ENCODE measurements around the gene NENF. TPM values are rescaled to one million over a fixed set of nuclear protein-coding genes. Genes with fewer than 3 reads are reported as not detected.

NENF gene
- total and polyA plus RNA-seq, 2 donors (not counting 1 experiment from before 2014, with no cell fraction given): 33.3 to 58.1 TPM

- no peak overlapping the region for H3K27ac ChIP-seq (ENCODE audit: insufficient read depth, low read length)
- H3K27me3 ChIP-seq (ENCODE audit: control insufficient read depth, insufficient read depth, low read length): no peaks in the 10 kb centered on the region
- no peak overlapping the region for H3K4me2 ChIP-seq (ENCODE audit: extremely low read depth, insufficient read depth, low read length)
- H3K36me3 ChIP-seq (ENCODE audit: control insufficient read depth, insufficient read depth, low read length): no peaks in the 10 kb centered on the region
- no peaks in the 10 kb centered on the region for H4K20me1 ChIP-seq (ENCODE audit: control insufficient read depth, extremely low read depth, insufficient read depth, low read length)
- H2AFZ ChIP-seq (ENCODE audit: low read length): no peak overlapping the region
- H3K9ac ChIP-seq (ENCODE audit: insufficient read depth, low read length): no peak overlapping the region
- H3K79me2 ChIP-seq (ENCODE audit: control insufficient read depth, insufficient read depth, low read length): no peaks in the 10 kb centered on the region
- peaks cover 5% of the 10 kb centered on the region for H3K4me1 ChIP-seq (ENCODE audit: control insufficient read depth, extremely low read depth, insufficient read depth, low read length)
- H3K4me3 ChIP-seq (replicated peaks in 1 of 4; ENCODE audit: control extremely low read depth in 1 of 4, insufficient read depth in 1 of 4, low read depth in 3 of 4, low read length in 4 of 4): no peak overlapping the region
- no peak for DNase-seq (ENCODE audit: low read depth in 2 of 2)
- TF ChIP-seq CTCF (conservative IDR thresholded peaks at IDR 0.05 in 1 of 2, IDR thresholded peaks at IDR 0.05 in 1 of 2; ENCODE audit: low read depth in 1 of 2, low read length in 2 of 2): no peak
- no peaks in the 10 kb centered on the region for H3K9me3 ChIP-seq (ENCODE audit: control insufficient read depth, insufficient read depth, low read depth, low read length)
Measured at GRCh38 chr1:212455401-212455800, 22.7 kb downstream of the NENF start.

GRCh38 chr1:212455803-212456528 is 23.2 kb downstream of the NENF start:
- Histone ChIP-seq H3K27ac (ENCODE audit: insufficient read depth, low read length) (no peak overlapping the region), H3K9me3 (ENCODE audit: control insufficient read depth, insufficient read depth, low read depth, low read length) (no peaks in the 10 kb centered on the region), H4K20me1 (ENCODE audit: control insufficient read depth, extremely low read depth, insufficient read depth, low read length) (no peaks in the 10 kb centered on the region), H3K4me2 (ENCODE audit: extremely low read depth, insufficient read depth, low read length) (no peak overlapping the region), H2AFZ (ENCODE audit: low read length) (peak overlapping the region; percentile 60), H3K27me3 (ENCODE audit: control insufficient read depth, insufficient read depth, low read length) (no peaks in the 10 kb centered on the region), H3K36me3 (ENCODE audit: control insufficient read depth, insufficient read depth, low read length) (no peaks in the 10 kb centered on the region), H3K9ac (ENCODE audit: insufficient read depth, low read length) (no peak overlapping the region), H3K4me1 (ENCODE audit: control insufficient read depth, extremely low read depth, insufficient read depth, low read length) (peaks cover 5% of the 10 kb centered on the region), H3K79me2 (ENCODE audit: control insufficient read depth, insufficient read depth, low read length) (no peaks in the 10 kb centered on the region), H3K4me3 (replicated peaks in 1 of 4; ENCODE audit: control extremely low read depth in 1 of 4, insufficient read depth in 1 of 4, low read depth in 3 of 4, low read length in 4 of 4) (peak overlapping the region in 1 of 4 experiments; percentile 25)
- peak; percentile 55 to 86 for DNase-seq (ENCODE audit: low read depth in 2 of 2)
- TF ChIP-seq EZH2 (IDR thresholded peaks at IDR 0.05; ENCODE audit: low read length, missing control alignments): no peak
- peak; percentile 96 to 97 for TF ChIP-seq CTCF (conservative IDR thresholded peaks at IDR 0.05 in 1 of 2, IDR thresholded peaks at IDR 0.05 in 1 of 2; ENCODE audit: low read depth in 1 of 2, low read length in 2 of 2)

- Histone ChIP-seq H2AFZ (ENCODE audit: low read length) (no peak overlapping the region), H3K27me3 (ENCODE audit: control insufficient read depth, insufficient read depth, low read length) (no peaks in the 10 kb centered on the region), H3K4me3 (replicated peaks in 1 of 4; ENCODE audit: control extremely low read depth in 1 of 4, insufficient read depth in 1 of 4, low read depth in 3 of 4, low read length in 4 of 4) (no peak overlapping the region), H3K4me2 (ENCODE audit: extremely low read depth, insufficient read depth, low read length) (no peak overlapping the region), H3K9ac (ENCODE audit: insufficient read depth, low read length) (no peak overlapping the region), H4K20me1 (ENCODE audit: control insufficient read depth, extremely low read depth, insufficient read depth, low read length) (no peaks in the 10 kb centered on the region), H3K79me2 (ENCODE audit: control insufficient read depth, insufficient read depth, low read length) (no peaks in the 10 kb centered on the region), H3K36me3 (ENCODE audit: control insufficient read depth, insufficient read depth, low read length) (no peaks in the 10 kb centered on the region), H3K4me1 (ENCODE audit: control insufficient read depth, extremely low read depth, insufficient read depth, low read length) (no peaks in the 10 kb centered on the region), H3K27ac (ENCODE audit: insufficient read depth, low read length) (no peak overlapping the region), H3K9me3 (ENCODE audit: control insufficient read depth, insufficient read depth, low read depth, low read length) (no peaks in the 10 kb centered on the region)
- DNase-seq (ENCODE audit: low read depth in 2 of 2): peak; percentile 21 to 44
- peak; percentile 28 to 50 for TF ChIP-seq CTCF (conservative IDR thresholded peaks at IDR 0.05 in 1 of 2, IDR thresholded peaks at IDR 0.05 in 1 of 2; ENCODE audit: low read depth in 1 of 2, low read length in 2 of 2)
- no peak for TF ChIP-seq EZH2 (IDR thresholded peaks at IDR 0.05; ENCODE audit: low read length, missing control alignments)
Measured at GRCh38 chr1:212457740-212458338, 25.1 kb downstream of the NENF start.
